NCI-H146 treated with DMSO at 0.1 percent for 48 hours (cell line): Measurements from ENCODE around the gene SDF4.

Experiments used
- DNase-seq: peaks from one replicate; lab custom pipeline; 2025; ENCODE audit not compliant: unreplicated experiment; lab: John Stamatoyannopoulos, UW

The SDF4 gene

DNA sequence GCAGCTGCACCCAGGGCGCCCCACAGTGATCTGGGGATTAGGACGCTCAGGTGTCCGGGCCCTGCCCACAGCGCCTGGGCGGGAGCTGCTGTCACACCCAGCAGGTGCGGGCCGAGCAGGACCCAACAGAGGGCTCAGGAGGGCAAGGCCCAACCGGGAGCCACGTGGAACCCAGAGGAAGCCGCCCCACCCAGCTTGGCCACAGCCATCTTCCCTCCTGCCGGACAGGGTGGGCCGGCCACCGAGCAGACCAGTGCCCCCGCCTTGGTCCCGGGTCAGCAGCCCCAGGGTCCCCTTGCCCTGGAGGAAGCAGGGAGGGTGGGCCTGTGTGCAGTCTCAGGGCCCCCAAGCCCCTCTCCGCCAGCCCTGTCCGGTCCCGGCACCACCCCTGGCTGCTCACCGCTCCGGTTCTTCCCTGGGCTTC, 64.4 kb downstream of the SDF4 start:
- DNase-seq: no peak
